DMS53 (cell line): ENCODE measurements around the gene GNAI2.
A peak's percentile ranks its signal among the peaks of the same experiment; 100 is the strongest.

Experiments
- DNase-seq: peaks from one replicate; lab custom pipeline; 2025; lab: John Stamatoyannopoulos, UW

GNAI2 gene

GRCh38 chr3:50235716-50236483 lies at the start of gene GNAI2:
Gene GNAI2, plus strand, starts transcription at chr3:50236204. Its CDS starts 132 bp downstream, at chr3:50236336.
- DNase-seq, result peak; percentile 93

GRCh38 chr3:50187750-50188149 lies 48.3 kb upstream of the GNAI2 start:
- DNase-seq, result no peak

- DNase-seq, result peak; percentile 72
Observed at GRCh38 chr3:50189274-50189673, 46.7 kb upstream of the GNAI2 start.

GRCh38 chr3:50189989-50190388 lies 46.0 kb upstream of the GNAI2 start:
- DNase-seq, result peak; percentile 21

- DNase-seq, result peak; percentile 27
Observed at GRCh38 chr3:50190936-50191660, 44.9 kb upstream of the GNAI2 start, which contains the start of gene GNAT1. Gene GNAT1, plus strand, starts transcription at chr3:50191610. Its CDS starts 116 bp downstream, at chr3:50191726.

GRCh38 chr3:50192124-50192523 lies 43.9 kb upstream of the GNAI2 start:
- DNase-seq, result peak; percentile 8

GRCh38 chr3:50192689-50193141 lies 43.3 kb upstream of the GNAI2 start:
- peak; percentile 59 for DNase-seq

- no peak for DNase-seq
Observed at GRCh38 chr3:50193286-50193685, 42.7 kb upstream of the GNAI2 start.

- no peak for DNase-seq
Observed at GRCh38 chr3:50193746-50194127, 42.3 kb upstream of the GNAI2 start.

GRCh38 chr3:50194128-50194902 lies 41.7 kb upstream of the GNAI2 start:
- DNase-seq, result no peak

- DNase-seq, result peak; percentile 33
Observed at GRCh38 chr3:50194903-50195500, 41.0 kb upstream of the GNAI2 start.

- peak; percentile 66 for DNase-seq
Observed at GRCh38 chr3:50195501-50196252, 40.3 kb upstream of the GNAI2 start.

- DNase-seq, result peak; percentile 11
Observed at GRCh38 chr3:50196253-50196801, 39.7 kb upstream of the GNAI2 start.

- DNase-seq, result no peak
Observed at GRCh38 chr3:50201573-50202315, 34.3 kb upstream of the GNAI2 start.

GRCh38 chr3:50202353-50203112 lies 33.5 kb upstream of the GNAI2 start:
- no peak for DNase-seq

GRCh38 chr3:50203113-50203808 lies 32.7 kb upstream of the GNAI2 start:
- DNase-seq, result peak; percentile 43

- no peak for DNase-seq
Observed at GRCh38 chr3:50203809-50204803, 31.9 kb upstream of the GNAI2 start.
